ENCODE results near the gene C2orf74.

GRCh38 chr2:61138859-61139258 lies 23.1 kb upstream of the C2orf74 start:
- TF ChIP-seq, protein P1, sequence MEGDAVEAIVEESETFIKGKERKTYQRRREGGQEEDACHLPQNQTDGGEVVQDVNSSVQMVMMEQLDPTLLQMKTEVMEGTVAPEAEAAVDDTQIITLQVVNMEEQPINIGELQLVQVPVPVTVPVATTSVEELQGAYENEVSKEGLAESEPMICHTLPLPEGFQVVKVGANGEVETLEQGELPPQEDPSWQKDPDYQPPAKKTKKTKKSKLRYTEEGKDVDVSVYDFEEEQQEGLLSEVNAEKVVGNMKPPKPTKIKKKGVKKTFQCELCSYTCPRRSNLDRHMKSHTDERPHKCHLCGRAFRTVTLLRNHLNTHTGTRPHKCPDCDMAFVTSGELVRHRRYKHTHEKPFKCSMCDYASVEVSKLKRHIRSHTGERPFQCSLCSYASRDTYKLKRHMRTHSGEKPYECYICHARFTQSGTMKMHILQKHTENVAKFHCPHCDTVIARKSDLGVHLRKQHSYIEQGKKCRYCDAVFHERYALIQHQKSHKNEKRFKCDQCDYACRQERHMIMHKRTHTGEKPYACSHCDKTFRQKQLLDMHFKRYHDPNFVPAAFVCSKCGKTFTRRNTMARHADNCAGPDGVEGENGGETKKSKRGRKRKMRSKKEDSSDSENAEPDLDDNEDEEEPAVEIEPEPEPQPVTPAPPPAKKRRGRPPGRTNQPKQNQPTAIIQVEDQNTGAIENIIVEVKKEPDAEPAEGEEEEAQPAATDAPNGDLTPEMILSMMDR (conservative IDR thresholded peaks at IDR 0.05 in 1 of 2, IDR thresholded peaks at IDR 0.05 in 1 of 2; ENCODE audit: extremely low read depth in 1 of 2, insufficient read depth in 1 of 2, low read depth in 1 of 2, low read length in 2 of 2), result no peak
- TF ChIP-seq EZH2 (IDR thresholded peaks at IDR 0.05; ENCODE audit: borderline replicate concordance, low read length), result no peak

All from mammary epithelial cell (primary cell).